COLO668 (cell line): ENCODE results near the gene TMEM187.

Source experiments
- DNase-seq: peaks from one replicate; lab custom pipeline; 2025; ENCODE audit not compliant: unreplicated experiment; lab: John Stamatoyannopoulos, UW

Gene TMEM187

DNA sequence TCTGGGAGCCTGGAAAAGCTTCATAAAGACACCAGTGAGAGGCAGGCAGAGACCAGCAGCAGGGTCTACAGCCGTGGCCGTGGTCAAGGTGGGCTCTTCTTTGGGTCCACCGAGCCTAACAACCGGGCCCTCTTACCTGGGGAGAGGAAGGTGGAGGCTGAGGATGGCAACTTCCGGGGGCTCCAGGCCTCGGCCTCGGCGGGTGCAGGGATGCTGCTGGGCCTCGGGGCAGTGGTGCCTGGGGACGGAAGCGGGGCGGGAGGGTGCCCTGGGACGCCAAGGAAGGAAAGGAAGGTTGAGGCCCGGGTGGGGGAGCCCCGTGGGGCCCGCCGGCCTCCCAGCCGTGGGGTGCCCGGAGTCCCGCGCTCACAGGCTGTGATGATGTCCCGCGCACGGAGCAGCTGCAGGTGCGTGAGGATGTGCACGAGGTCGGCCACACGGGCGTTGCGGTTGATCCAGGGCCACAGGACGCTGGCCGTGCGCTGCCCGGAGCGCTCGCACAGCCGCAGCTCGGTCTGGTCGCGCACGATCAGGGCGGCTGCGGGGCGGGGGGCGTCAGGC, 46.6 kb downstream of the TMEM187 start:
- peak; percentile 69 for DNase-seq

- DNase-seq: peak; percentile 88
Observed at GRCh38 chrX:154019633-154020528, 47.3 kb downstream of the TMEM187 start, which contains the start of gene IRAK1. Gene IRAK1, minus strand, starts transcription at chrX:154019902. Its CDS starts 90 bp downstream, at chrX:154019812.

DNA sequence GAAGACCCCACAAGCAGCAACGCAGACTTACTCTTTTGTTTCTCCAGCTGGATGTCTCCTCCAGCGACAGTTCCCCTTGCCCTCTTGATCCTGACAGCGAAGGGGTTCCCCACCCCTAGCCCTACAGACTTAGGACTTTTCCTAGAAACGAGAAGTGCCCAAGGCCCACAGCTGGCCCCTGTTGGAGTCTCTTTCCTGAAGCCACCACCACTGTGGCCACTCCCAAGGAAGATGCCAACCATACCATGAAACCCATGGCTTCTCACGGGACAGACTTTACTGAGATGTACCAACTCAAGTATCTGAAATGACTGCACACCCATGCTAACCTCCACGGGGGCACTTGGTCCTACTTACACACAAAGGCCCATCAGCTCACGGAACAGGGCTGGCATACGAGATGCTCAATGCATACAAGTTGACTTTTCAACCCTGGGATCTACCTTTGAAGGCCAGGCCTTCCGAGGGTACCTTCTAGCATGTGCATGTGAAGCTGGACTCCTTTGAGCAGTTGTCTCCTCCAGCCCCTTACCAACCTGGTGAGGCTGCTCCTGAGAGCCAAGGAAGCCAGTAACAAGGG, 48.1 kb downstream of the TMEM187 start:
- DNase-seq: no peak

DNA sequence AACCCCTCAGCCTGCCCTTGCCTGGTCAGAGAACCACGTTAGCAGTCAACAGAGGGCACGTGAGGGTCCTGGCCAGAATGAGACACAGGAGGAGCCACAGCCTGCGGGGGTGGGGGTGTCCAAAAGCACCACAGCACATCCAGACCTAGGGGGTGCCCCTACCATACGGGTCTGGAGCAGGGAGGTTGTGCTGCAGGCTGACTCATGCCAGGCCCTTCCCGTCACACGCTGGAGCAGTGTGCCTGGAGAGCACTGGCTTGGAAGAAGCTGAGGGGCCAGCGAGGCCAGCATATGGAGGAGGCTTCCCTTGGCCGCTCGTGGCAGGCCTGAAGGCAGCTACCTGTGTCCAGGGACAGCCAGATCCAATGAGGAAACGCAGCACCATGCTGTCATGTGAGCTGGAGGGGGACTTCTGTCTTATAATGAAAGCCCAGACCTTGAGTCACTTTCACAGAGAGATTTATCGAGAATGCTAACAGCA, 48.6 kb downstream of the TMEM187 start:
- no peak for DNase-seq

DNA sequence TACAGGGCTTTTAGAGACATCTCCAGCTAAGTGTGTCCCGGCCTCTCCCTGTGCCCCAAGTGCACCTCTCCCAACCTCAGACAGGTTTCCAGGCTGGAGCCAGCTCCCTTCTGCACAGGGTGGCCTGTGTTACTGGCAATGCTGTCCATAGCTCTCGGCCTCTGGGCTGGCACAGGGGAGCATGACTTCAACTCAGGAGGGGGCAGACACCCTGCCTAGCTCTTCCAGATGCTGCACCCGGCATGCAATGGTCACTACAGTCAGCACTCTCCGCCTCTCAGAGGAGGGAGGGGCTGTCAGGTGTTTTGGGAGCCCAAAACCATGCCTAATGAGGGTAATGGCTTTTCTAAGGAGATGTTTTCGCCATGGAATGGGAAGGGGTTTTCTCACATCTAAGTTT, 49.6 kb downstream of the TMEM187 start:
- no peak for DNase-seq

DNA sequence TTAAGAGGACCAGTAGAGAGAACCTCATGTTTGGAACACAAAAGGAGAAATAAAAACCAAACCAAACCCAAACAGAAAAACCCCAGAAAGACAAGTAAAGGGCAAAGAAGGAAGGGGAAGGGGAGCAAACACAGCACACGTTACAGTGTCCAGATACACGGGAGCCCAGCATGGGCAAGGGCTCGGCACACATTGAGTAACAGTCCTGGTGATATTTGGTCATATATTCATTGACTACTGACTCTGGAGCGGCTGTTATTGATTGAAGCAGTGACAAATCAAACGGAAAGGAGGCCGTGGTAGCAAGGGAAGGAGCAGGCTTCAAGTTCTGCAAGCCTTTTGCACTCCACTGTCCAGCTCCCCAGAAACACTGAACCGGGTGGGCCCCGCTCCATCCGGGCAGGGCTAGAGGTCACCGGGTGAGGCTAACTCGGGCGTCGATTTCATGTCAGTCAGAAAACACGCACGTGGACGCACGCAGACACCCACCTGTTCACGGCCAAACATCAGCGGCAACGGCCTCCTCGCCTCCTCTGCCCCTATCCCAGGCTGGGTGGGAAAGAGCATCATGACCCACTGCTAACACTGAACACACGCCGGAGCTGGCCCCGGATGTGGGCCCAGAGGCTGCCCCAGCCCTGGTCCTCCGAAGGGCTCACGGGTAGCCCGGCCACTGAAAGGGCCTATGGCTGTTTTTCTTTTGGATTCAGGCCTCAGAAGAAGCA, 50.9 kb downstream of the TMEM187 start:
- no peak for DNase-seq

- no peak for DNase-seq
Observed at GRCh38 chrX:154024271-154024670, 51.7 kb downstream of the TMEM187 start.

DNA sequence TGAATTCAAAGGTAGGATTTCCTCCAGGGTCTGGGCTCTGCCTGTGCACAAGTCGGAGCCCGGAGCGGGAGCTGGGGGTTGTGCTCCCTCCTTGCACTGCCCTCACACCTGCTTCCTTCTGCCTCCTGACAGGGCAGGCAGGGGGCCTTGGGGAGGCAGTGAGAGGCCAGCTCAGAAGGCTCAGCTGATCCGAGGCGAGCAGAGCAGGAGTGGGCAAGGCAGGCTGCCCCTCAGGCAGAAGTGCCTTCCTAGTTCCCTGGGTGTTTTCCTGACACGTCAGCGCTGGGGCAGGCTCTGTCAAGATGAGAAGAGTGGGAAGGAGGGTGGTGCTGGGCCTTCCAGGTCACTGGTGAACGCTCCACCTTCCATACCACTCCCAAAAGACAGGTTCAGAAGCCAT, 52.7 kb downstream of the TMEM187 start:
- DNase-seq: no peak

GRCh38 chrX:154026136-154027021, 53.8 kb downstream of the TMEM187 start:
- no peak for DNase-seq

- no peak for DNase-seq
Observed at GRCh38 chrX:154027022-154027402, 54.5 kb downstream of the TMEM187 start.

DNA sequence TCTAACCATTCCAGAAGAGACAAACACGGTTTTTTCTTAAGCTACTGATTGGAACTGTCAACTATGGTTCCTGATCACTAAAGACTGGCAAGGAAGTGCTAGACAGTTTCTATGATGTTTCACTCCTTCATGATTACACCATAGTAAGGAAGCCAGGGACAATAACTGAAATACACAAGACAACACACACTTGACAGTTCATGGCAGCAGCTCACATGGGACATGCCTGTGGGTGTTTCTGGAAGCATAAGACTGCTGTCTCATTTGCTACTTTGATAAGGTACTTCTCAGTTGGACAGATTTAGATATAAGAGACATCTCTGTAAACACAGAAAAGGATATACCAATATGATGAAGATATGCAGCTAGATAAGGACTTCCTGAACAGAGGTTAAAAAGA, 55.4 kb downstream of the TMEM187 start:
- DNase-seq: no peak

GRCh38 chrX:154028502-154029184, 56.1 kb downstream of the TMEM187 start:
- no peak for DNase-seq

- DNase-seq: no peak
Observed at GRCh38 chrX:154029439-154029838, 56.9 kb downstream of the TMEM187 start.

GRCh38 chrX:154030266-154030665, 57.7 kb downstream of the TMEM187 start:
- DNase-seq: no peak

GRCh38 chrX:154030715-154031305, 58.3 kb downstream of the TMEM187 start:
- no peak for DNase-seq

- no peak for DNase-seq
Observed at GRCh38 chrX:154032160-154032559, 59.6 kb downstream of the TMEM187 start.

GRCh38 chrX:154032653-154033052, 60.1 kb downstream of the TMEM187 start:
- DNase-seq: no peak
